GM12878 (cell line): ENCODE measurements around the gene KBTBD13. TPM values are rescaled to one million over a fixed set of nuclear protein-coding genes. Genes with fewer than 3 reads are reported as not detected.

Experiments used
- BCLAF1 ChIP-seq: fragments of 450-650 bp; IDR thresholded peaks from 2 replicates; pipeline ENCODE4 v1.6.1; 2017; ENCODE audit warnings: antibody characterized with exemption, mild to moderate bottlenecking, moderate library complexity
- CREM ChIP-seq: IDR thresholded peaks from 2 replicates; pipeline ENCODE4 v1.6.1; 2014; ENCODE audit warnings: antibody characterized with exemption, low read depth
- DPF2 ChIP-seq: fragments of 450-650 bp; IDR thresholded peaks from 2 replicates; pipeline ENCODE4 v1.6.1; 2017; ENCODE audit warnings: mild to moderate bottlenecking
- POLR2AphosphoS2 ChIP-seq: IDR thresholded peaks from 2 replicates; pipeline ENCODE4 v1.6.1; 2011; ENCODE audit warnings: low read depth, mild to moderate bottlenecking, low read length, improper control_type of control experiment, moderate library complexity
- YBX1 ChIP-seq: fragments of 450-650 bp; IDR thresholded peaks from 2 replicates; pipeline ENCODE4 v1.6.1; 2016; ENCODE audit warnings: antibody characterized with exemption
- polyA plus RNA-seq, 11 experiments: library from polyadenylated mRNA; depleted of rRNA in 4 of 11; unstranded in 6 of 11; stranded (reverse) in 5 of 11; fragments of >200 nt; fragmentation: Nextera tagmentation in 4 of 11; fragmentation: Illumina TruSeq in 1 of 11; extraction: Ambion mirVana in 4 of 11; extraction: Trizol in 1 of 11; gene quantifications; 1 replicate in 1 of 11; 2 replicates in 10 of 11; pipeline versions ENCODE4 v1.2.1 to v1.2.3, GENCODE V29; 2011 to 2016; ENCODE audit warnings: inconsistent platforms in 2 of 11, missing spikeins in 2 of 11, low read depth in 1 of 11
- total RNA-seq, 4 experiments: library from RNA; depleted of rRNA in 3 of 4; stranded (reverse); fragments of >200 nt in 3 of 4; fragmentation: Illumina TruSeq in 1 of 4; extraction: Trizol in 1 of 4; gene quantifications; 2 replicates each; pipeline versions ENCODE4 v1.2.1 to v1.2.3, GENCODE V29; 2013 to 2021
- TF ChIP-seq, protein P1 (sequence below): fragments of 450-650 bp; conservative IDR thresholded peaks from 2 replicates; pipeline ENCODE4 v1.6.1; 2017; ENCODE audit warnings: mild to moderate bottlenecking, moderate library complexity

Gene KBTBD13
- total and polyA plus RNA-seq, 10 of the 15 experiments (the other 5 are each of a cell fraction or from before 2014, with no cell fraction given), result 0.06 TPM; not detected in 9

- TF ChIP-seq, protein P1, sequence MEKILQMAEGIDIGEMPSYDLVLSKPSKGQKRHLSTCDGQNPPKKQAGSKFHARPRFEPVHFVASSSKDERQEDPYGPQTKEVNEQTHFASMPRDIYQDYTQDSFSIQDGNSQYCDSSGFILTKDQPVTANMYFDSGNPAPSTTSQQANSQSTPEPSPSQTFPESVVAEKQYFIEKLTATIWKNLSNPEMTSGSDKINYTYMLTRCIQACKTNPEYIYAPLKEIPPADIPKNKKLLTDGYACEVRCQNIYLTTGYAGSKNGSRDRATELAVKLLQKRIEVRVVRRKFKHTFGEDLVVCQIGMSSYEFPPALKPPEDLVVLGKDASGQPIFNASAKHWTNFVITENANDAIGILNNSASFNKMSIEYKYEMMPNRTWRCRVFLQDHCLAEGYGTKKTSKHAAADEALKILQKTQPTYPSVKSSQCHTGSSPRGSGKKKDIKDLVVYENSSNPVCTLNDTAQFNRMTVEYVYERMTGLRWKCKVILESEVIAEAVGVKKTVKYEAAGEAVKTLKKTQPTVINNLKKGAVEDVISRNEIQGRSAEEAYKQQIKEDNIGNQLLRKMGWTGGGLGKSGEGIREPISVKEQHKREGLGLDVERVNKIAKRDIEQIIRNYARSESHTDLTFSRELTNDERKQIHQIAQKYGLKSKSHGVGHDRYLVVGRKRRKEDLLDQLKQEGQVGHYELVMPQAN, result peak; percentile 85
- TF ChIP-seq YBX1, result no peak
- no peak for TF ChIP-seq CREM
- peak; percentile 72 for TF ChIP-seq DPF2
- no peak for TF ChIP-seq BCLAF1
- 0 out of 2 replicates have a peak, but pooled peaks have one; percentile 60 for TF ChIP-seq POLR2AphosphoS2
Observed at GRCh38 chr15:65028921-65029735, 47.4 kb upstream of the KBTBD13 start, which contains the start of gene MTFMT (continued).
